ENCODE data around the gene PRKCA.

DNA sequence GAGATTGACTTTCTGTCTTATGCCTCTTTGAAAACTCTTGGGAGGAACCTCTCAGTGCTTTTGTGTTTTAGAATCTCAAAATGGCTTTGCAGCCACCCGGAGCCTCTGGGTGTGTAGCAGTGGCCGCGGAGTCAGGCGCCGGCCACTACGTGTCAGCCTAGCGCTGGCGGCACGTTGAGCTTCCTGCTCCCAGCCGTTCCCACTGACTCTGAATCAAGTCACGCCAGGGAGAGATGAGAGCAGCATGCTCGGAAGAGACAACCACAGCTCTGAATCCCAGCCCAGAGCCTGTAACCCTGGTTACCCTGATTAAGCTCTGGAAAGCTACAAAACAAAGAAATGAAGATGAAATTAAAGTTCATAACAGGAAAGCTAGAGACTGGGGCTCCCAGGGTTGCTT, 435.1 kb downstream of the PRKCA start:
- TF ChIP-seq, protein P1, sequence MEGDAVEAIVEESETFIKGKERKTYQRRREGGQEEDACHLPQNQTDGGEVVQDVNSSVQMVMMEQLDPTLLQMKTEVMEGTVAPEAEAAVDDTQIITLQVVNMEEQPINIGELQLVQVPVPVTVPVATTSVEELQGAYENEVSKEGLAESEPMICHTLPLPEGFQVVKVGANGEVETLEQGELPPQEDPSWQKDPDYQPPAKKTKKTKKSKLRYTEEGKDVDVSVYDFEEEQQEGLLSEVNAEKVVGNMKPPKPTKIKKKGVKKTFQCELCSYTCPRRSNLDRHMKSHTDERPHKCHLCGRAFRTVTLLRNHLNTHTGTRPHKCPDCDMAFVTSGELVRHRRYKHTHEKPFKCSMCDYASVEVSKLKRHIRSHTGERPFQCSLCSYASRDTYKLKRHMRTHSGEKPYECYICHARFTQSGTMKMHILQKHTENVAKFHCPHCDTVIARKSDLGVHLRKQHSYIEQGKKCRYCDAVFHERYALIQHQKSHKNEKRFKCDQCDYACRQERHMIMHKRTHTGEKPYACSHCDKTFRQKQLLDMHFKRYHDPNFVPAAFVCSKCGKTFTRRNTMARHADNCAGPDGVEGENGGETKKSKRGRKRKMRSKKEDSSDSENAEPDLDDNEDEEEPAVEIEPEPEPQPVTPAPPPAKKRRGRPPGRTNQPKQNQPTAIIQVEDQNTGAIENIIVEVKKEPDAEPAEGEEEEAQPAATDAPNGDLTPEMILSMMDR (IDR thresholded peaks at IDR 0.05; ENCODE audit: insufficient read depth, low read length): no peak
- TF ChIP-seq SPI1 (IDR thresholded peaks at IDR 0.05; ENCODE audit: borderline replicate concordance, low read depth): no peak
- no peak for TF ChIP-seq POLR2AphosphoS5 (IDR thresholded peaks at IDR 0.05; ENCODE audit: low read depth)

Data from HL-60 (cell line).